SU-DHL-6 (cell line): ENCODE measurements around the gene MEGF6.

Source experiments
- EZH2phosphoT487 ChIP-seq: fragments of 200-600 bp; sonication (generic), shearing (Covaris generic); conservative IDR thresholded peaks from 2 replicates; pipeline ENCODE4 v1.6.1; 2018; ENCODE audit warnings: mild to moderate bottlenecking, antibody characterized with exemption, low read length, moderate library complexity, mixed read lengths
- TF ChIP-seq, protein P1 (sequence below): fragments of 200-600 bp; sonication (generic); IDR thresholded peaks from one replicate; pipeline ENCODE4 v1.5.1; 2017; ENCODE audit warnings: antibody characterized with exemption, mild to moderate bottlenecking, low read length, moderate library complexity; ENCODE audit not compliant: insufficient read depth, poor library complexity, severe bottlenecking

DNA sequence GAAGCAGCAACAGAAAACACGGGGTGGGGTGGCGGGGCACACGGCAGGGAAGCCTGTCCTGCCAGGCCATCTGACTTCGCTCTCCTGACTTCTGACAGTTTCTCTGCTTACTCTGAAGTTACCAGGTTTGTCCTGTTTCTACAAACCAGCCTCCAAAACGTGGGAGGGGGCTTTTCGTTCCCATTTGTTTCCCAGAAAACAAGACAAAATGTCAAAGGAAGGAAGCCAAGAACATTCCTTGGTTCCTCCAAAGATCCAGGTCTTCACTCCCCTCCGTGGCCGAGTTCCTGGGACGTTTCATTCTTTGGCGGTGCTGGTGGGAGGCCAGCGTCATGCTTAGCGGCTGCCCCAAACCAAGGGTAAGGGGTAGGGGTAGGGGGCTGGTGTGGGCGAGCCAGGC, 49.6 kb downstream of the MEGF6 start:
- TF ChIP-seq, protein P1, sequence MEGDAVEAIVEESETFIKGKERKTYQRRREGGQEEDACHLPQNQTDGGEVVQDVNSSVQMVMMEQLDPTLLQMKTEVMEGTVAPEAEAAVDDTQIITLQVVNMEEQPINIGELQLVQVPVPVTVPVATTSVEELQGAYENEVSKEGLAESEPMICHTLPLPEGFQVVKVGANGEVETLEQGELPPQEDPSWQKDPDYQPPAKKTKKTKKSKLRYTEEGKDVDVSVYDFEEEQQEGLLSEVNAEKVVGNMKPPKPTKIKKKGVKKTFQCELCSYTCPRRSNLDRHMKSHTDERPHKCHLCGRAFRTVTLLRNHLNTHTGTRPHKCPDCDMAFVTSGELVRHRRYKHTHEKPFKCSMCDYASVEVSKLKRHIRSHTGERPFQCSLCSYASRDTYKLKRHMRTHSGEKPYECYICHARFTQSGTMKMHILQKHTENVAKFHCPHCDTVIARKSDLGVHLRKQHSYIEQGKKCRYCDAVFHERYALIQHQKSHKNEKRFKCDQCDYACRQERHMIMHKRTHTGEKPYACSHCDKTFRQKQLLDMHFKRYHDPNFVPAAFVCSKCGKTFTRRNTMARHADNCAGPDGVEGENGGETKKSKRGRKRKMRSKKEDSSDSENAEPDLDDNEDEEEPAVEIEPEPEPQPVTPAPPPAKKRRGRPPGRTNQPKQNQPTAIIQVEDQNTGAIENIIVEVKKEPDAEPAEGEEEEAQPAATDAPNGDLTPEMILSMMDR: no peak
- TF ChIP-seq EZH2phosphoT487: no peak
